HG03558 (cell line): ENCODE results near the gene RCHY1.
"Not testable (repeated sequence)": the region's sequence is repeated elsewhere in the genome, so short reads cannot be mapped to it uniquely, and the experiment has no call there.

Experiments
- ATAC-seq: cut with Tn5 transposase; IDR thresholded peaks from one replicate; pipeline ENCODE4 v1.9.1; 2021; ENCODE audit warnings: moderate number of reproducible peaks; ENCODE audit not compliant: unreplicated experiment; ENCODE audit errors: extremely low read depth

The RCHY1 gene

DNA sequence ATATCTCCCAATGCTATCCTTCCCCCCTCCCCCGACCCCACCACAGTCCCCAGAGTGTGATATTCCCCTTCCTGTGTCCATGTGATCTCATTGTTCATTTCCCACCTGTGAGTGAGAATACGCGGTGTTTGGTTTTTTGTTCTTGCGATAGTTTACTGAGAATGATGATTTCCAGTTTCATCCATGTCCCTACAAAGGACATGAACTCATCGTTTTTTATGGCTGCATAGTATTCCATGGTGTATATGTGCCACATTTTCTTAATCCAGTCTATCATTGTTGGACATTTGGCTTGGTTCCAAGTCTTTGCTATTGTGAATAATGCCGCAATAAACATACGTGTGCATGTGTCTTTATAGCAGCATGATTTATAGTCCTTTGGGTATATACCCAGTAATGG lies 5.2 kb upstream of the RCHY1 start:
- not testable (repeated sequence) for ATAC-seq

DNA sequence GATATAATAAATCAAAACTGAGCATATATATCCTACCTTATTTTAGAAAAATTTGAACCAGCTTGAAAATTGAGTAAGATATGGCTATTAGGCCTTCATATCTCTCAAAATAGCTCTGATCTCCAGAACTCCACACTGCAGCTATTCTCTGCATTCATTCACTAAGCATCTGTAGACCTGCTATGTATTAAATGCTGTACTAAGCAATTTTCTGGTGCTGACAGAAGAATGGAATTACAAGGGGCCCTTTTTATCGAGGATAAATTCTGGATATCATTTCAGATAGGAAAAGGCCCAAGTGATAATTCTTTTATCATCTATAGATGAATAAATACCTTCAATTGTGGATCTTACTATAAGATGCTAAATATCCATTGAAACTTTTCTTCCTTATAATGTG lies 1.9 kb upstream of the RCHY1 start:
- no peak for ATAC-seq

GRCh38 chr4:75514949-75515612 lies 878 bp upstream of the RCHY1 start:
- no peak for ATAC-seq

DNA sequence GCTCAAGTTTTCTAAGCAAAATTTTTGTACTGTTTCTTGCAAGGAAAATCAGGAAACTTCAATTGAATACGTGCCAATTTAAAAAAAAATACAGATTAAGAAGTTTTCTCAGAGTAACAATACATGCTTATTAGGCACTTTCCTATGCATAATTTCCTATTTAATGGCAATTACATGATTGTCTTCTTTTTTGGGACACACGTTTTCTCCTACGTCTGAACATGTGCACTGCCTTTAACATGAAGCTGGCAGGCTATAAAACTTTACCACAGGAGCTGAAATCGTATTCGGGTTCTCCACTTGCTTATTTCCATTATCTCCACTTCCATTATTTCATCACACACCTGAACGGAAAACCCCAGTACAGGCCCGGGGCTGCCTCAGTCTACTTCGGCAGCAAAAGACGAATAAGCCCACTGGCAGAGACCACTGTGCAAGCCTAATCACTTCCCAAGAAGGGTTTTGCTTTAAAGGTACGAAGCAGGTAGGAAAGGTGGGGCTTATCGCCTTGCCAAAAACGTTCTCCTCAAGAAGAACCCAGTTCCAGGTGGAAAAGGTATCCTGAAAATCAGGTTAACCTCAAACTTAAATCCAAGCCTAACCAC lies 575 bp downstream of the RCHY1 start:
- ATAC-seq = no peak

DNA sequence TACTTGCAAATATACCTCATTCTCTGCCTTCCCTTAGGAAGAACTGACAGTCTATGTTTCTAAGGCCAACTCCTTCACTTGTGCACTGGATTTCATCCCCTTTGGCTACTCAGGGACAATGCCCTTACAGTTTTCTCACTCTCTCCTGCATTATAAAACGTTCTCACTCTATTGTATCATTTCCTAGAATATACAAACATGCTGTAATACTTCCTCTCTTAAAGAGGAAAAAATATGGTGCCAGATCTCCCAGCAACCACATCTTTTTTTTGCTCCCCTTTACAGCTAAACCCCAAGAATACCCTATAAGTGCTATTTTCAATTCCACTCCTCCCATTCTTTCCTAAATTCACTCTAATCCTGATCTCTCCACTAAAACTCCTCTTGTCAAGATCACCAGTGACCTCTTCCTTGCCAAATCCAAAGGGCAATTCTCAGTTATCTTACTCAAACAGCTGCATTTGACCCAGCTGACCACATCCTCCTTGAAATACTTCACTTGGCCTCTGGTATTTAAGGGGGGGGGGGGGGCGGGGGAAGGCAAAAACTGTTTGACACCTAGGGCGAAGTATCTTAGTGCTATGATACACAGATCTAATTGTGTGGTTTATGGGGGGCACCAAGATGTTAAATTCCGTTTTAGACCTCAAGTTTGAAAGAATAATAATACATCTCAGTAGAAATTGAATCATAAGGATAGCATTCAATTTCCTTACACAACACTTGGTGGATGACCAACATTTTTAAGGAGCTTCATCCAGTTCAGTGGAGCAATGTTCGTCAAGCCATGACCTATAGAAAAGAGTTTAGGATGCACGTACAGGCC lies 1.6 kb downstream of the RCHY1 start:
- no peak for ATAC-seq

DNA sequence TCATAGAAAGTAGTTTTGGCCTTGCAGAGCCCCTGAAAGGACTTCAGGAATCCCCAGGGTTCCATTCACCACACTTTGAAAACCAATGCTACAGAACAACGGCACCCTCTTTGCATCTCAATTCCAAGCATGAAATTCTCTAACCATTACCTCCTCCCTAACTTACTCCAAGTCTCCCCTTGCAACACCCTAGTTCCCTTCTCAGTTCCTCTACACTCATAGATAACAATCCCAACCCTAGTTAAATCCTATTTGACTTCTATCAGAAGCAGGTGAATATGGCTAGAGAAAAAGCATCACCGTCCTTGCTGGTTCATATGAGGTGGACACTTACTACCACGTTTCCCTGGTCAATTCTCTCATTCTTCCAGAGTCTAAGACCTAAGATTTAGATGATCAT lies 2.4 kb downstream of the RCHY1 start:
- no peak for ATAC-seq

GRCh38 chr4:75509592-75509991 lies 4.6 kb downstream of the RCHY1 start:
- not testable (repeated sequence) for ATAC-seq

DNA sequence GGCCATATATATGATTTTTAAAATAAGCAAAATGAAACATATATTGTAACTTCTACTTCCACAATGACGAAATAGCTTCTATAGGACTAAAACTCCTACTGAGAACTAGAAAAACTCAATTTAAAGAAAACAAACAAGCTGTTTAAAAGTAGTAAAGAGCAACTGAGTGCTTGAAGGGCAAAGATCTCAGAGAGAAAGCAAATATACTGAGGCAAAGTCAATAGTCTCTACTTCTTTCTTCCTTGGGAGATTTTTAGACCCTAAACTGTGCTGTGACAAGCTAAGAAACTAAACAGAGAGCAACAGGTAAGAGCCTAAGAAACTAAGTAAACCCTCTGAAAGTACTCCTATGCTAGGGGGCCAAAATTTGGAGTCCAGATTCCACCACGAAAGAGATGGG lies 8.6 kb downstream of the RCHY1 start:
- no peak for ATAC-seq

DNA sequence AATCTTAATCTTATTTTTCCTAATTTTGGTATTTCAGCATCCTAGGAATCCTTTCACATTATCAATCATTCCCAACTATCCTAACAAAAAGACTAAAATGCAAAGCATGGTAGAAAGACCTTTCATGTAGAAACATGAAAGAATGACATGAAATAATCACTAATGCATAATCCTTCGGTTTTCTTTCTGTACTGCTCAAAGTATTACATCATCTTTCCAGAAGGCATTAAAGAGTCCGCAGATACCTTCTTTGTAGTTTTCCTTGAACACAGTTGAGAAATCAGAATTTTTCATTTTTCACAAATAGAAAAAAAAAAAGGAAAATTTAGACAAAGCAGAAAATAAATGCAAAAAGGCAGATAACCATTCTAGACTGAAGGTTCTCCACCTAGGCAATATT lies 11.5 kb downstream of the RCHY1 start:
- no peak for ATAC-seq

- no peak for ATAC-seq
Observed at GRCh38 chr4:75499900-75500299, 14.3 kb downstream of the RCHY1 start.

- ATAC-seq = no peak
Observed at GRCh38 chr4:75498041-75498440, 16.2 kb downstream of the RCHY1 start.

- ATAC-seq = no peak
Observed at GRCh38 chr4:75497133-75497532, 17.1 kb downstream of the RCHY1 start.

- no peak for ATAC-seq
Observed at GRCh38 chr4:75496406-75496805, 17.8 kb downstream of the RCHY1 start.

DNA sequence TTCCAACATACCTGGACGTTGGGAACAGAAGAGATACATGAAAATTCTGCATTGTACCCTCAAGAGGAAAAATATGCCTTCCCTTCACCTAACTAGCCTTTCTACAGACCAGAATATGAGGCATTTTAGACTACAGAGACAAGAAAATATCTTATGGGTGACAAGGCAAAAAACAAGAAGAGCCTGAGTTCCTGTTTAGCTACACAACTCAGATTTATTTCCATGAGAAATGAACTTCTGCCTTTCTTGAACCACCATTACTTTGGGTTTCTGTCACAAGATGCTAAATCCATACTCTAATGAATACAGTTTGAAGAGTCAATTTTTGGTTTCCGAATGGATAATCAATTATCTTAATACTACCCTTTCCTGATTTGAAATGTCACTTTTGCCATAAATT lies 18.7 kb downstream of the RCHY1 start:
- ATAC-seq = no peak

DNA sequence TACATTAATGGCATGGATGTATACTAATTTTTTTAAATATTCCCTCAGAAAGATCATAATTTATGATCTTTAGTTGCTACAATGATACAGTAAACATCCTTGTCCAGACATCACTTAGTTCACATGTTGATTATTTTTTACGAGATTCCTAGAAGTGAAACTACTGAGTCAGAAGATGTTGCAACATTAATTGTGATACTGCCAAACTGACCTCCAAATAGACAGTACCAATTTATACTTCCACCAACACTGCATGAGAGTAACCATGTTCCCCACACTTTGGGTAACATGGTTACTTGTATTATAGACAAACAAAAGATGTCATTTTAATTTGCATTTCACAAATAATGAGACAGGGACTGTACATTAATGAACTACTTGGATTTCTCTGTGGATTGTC lies 19.6 kb downstream of the RCHY1 start:
- ATAC-seq = no peak

DNA sequence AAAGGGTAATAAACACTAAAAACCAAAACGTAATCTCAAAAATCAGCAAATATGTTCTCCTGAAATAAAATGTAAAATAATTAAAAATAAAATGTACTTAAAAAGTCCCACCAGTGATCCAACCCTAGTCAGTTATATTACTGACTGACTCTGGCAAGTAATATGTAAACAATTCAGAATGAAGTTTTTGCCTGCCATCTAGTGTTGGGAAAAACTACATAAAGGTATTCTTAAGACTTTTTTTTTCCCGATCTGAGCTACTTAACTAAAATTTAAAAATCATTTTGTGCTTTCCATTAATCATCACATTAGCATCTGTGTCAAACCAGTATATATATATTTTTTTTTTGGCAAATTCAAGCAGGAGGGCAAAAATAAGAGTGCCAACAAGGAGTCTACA lies 24.0 kb downstream of the RCHY1 start:
- ATAC-seq = no peak

DNA sequence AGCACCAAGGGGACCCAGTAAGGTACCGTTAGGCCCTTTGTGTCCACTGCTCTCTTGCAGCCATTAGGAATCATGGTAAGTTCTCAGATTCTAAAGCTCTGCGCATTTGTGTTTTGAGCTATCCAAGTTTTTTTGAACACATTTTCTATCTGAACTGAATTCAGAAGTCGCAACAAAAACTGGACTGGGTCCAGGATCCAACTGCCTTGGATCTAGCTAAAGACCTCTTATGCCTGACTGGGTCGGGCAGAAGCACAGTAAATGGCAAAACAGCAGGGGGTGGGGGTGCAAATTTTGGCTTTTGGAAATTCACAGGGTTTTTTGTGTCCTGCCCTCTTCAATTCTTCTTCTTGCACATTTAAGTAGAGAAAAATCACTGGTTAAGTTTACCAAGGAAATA lies 30.0 kb downstream of the RCHY1 start:
- ATAC-seq = no peak

- no peak for ATAC-seq
Observed at GRCh38 chr4:75477201-75477600, 37.0 kb downstream of the RCHY1 start.

DNA sequence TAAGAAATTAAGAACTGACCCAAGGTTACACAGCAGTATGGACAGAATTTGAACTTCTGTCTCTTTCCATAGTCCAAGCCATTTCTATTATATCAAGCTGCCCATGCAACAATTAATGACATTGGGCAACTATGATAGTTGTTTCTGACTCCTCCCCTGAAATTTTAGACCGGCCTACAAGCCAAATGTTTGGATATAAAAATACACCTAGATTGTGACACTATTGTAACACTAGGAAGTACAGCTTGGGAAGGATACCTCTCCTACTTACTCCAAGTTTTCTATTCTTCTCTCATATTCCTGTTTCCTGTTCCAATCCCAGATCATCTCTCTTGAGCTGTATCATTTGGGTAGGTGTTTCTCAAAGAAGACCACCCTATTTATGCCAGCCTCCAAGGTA lies 43.5 kb downstream of the RCHY1 start:
- no peak for ATAC-seq

DNA sequence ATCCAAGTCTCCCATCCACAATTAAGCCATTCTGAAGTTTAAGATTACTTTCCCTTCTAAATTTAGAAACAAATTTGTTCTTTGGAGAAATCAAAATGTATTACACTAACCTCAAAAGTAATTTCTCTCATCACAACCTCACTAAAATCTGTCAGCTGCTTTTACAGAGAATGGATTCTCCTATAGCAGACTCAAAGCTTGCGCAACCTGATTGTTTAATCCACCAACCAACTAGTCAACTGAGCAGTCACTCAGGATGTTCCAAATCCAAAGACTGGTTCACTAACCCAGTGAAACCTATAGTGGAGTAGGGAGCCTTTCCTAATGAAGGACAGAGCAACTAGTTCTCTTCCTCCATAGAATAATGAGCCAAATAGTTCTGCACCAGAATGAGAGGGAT lies 44.3 kb downstream of the RCHY1 start:
- ATAC-seq = no peak

GRCh38 chr4:75457365-75457764 lies 56.8 kb downstream of the RCHY1 start:
- no peak for ATAC-seq

GRCh38 chr4:75434105-75434504 lies 80.1 kb downstream of the RCHY1 start:
- ATAC-seq = no peak
